Hepatocyte (in vitro differentiated cells): ENCODE measurements around the gene IGSF8. TPM values are rescaled to one million over a fixed set of nuclear protein-coding genes. Genes with fewer than 3 reads are reported as not detected.

ENCODE experiments used
- DNase-seq: peaks from one replicate; pipeline ENCODE4 v3.0.0-alpha.2; 2016; ENCODE audit warnings: low spot score
- H2AFZ ChIP-seq: fragments of 200-600 bp; sonication (generic); 2 replicates; pipeline ENCODE4 v1.6.0; 2016; ENCODE audit warnings: antibody characterized with exemption, mild to moderate bottlenecking
- H3K27ac ChIP-seq: fragments of 200-600 bp; sonication (generic); 2 replicates; pipeline ENCODE4 v1.5.1; 2016; ENCODE audit warnings: mild to moderate bottlenecking
- H3K27me3 ChIP-seq: fragments of 200-600 bp; sonication (generic); 2 replicates; pipeline ENCODE4 v1.6.1; 2016
- H3K36me3 ChIP-seq: fragments of 200-600 bp; sonication (generic); replicated peaks from 2 replicates; pipeline ENCODE4 v1.5.1; 2016; ENCODE audit warnings: low read depth; ENCODE audit not compliant: insufficient read depth
- H3K4me1 ChIP-seq: fragments of 200-600 bp; sonication (generic); 2 replicates; pipeline ENCODE4 v1.5.1; 2016; ENCODE audit warnings: mild to moderate bottlenecking, moderate library complexity; ENCODE audit not compliant: insufficient read depth
- H3K4me2 ChIP-seq: fragments of 200-600 bp; sonication (generic); 2 replicates; pipeline ENCODE4 v1.6.0; 2016
- H3K4me3 ChIP-seq: fragments of 200-600 bp; sonication (generic); 2 replicates; pipeline ENCODE4 v1.5.1; 2016; ENCODE audit warnings: mild to moderate bottlenecking
- H3K79me2 ChIP-seq: fragments of 200-600 bp; sonication (generic); 2 replicates; pipeline ENCODE4 v1.6.0; 2017; ENCODE audit warnings: mild to moderate bottlenecking
- H3K9me2 ChIP-seq: fragments of 200-600 bp; sonication (generic); replicated peaks from 2 replicates; pipeline ENCODE4 v1.6.0; 2017; ENCODE audit warnings: mild to moderate bottlenecking; ENCODE audit not compliant: insufficient read depth
- H3K9me3 ChIP-seq: fragments of 200-600 bp; sonication (generic); 2 replicates; pipeline ENCODE4 v1.5.1; 2016; ENCODE audit warnings: low read depth, mild to moderate bottlenecking
- H4K20me1 ChIP-seq: fragments of 200-600 bp; sonication (generic); 2 replicates; pipeline ENCODE4 v1.6.0; 2016; ENCODE audit warnings: mild to moderate bottlenecking; ENCODE audit not compliant: insufficient read depth, poor library complexity, severe bottlenecking
- EZH2 ChIP-seq: fragments of 200-600 bp; sonication (generic); IDR thresholded peaks from 2 replicates; pipeline ENCODE4 v1.6.1; 2016; ENCODE audit warnings: antibody characterized with exemption, mild to moderate bottlenecking, borderline replicate concordance
- EZH2phosphoT487 ChIP-seq: fragments of 200-600 bp; sonication (generic); IDR thresholded peaks from one replicate; pipeline ENCODE4 v1.6.1; 2018; ENCODE audit warnings: antibody characterized with exemption, mild to moderate bottlenecking, low read depth, moderate library complexity; ENCODE audit not compliant: unreplicated experiment, severe bottlenecking
- WGBS: methylation state at CpG from one replicate; pipeline ENCODE4 v1.1.6; 2016; ENCODE audit warnings: low lambda C conversion rate; ENCODE audit errors: missing lambda C conversion rate; 5-methylcytosine and 5-hydroxymethylcytosine counted together
- polyA plus RNA-seq: library from polyadenylated mRNA; unstranded; fragments of >200 nt; fragmentation: Nextera tagmentation; extraction: Ambion mirVana; gene quantifications from 2 replicates; pipeline ENCODE4 v1.2.1, GENCODE V29; 2016
- total RNA-seq: library from RNA; depleted of rRNA; stranded (reverse); fragments of >200 nt; gene quantifications from 2 replicates; pipeline ENCODE4 v1.2.3, GENCODE V29; 2014
- TF ChIP-seq, protein P1 (sequence below): fragments of 200-600 bp; sonication (generic); IDR thresholded peaks from 2 replicates; pipeline ENCODE4 v1.5.1; 2016; ENCODE audit warnings: antibody characterized with exemption, mild to moderate bottlenecking; ENCODE audit not compliant: poor library complexity

IGSF8 gene
- total and polyA plus RNA-seq, 2 experiments from 2014 or later, result 36.8 to 54.1 TPM

DNA sequence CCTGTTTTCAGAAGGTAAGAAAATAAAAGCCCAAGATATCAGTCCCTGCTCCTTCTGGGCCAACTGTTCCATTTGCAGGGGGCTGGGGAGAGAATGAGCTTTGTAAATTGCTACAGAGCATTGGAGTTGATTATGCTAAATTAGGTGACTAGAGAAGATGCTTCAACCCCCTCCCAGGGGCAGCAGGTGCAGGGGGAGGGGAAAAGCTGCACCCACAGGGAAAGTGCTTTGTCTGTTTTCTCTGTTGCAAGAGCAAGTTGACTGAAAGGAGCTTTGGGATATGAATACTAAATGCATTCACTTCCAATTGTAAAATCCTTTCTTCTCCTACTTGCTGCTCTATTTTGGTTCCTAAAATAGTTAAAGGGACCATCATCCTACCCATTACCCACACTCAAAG, 50.1 kb downstream of the IGSF8 start:
- Histone ChIP-seq H3K79me2 (no peaks in the 10 kb centered on the region), H2AFZ (no peak overlapping the region), H3K9me3 (no peaks in the 10 kb centered on the region), H3K4me1 (peaks cover 4% of the 10 kb centered on the region), H4K20me1 (no peaks in the 10 kb centered on the region), H3K4me3 (no peak overlapping the region), H3K4me2 (no peak overlapping the region), H3K27me3 (peaks cover 24% of the 10 kb centered on the region), H3K9me2 (no peaks in the 10 kb centered on the region), H3K36me3 (no peaks in the 10 kb centered on the region), H3K27ac (no peak overlapping the region)
- TF ChIP-seq, protein P1, sequence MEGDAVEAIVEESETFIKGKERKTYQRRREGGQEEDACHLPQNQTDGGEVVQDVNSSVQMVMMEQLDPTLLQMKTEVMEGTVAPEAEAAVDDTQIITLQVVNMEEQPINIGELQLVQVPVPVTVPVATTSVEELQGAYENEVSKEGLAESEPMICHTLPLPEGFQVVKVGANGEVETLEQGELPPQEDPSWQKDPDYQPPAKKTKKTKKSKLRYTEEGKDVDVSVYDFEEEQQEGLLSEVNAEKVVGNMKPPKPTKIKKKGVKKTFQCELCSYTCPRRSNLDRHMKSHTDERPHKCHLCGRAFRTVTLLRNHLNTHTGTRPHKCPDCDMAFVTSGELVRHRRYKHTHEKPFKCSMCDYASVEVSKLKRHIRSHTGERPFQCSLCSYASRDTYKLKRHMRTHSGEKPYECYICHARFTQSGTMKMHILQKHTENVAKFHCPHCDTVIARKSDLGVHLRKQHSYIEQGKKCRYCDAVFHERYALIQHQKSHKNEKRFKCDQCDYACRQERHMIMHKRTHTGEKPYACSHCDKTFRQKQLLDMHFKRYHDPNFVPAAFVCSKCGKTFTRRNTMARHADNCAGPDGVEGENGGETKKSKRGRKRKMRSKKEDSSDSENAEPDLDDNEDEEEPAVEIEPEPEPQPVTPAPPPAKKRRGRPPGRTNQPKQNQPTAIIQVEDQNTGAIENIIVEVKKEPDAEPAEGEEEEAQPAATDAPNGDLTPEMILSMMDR, result no peak
- DNase-seq, result no peak

DNA sequence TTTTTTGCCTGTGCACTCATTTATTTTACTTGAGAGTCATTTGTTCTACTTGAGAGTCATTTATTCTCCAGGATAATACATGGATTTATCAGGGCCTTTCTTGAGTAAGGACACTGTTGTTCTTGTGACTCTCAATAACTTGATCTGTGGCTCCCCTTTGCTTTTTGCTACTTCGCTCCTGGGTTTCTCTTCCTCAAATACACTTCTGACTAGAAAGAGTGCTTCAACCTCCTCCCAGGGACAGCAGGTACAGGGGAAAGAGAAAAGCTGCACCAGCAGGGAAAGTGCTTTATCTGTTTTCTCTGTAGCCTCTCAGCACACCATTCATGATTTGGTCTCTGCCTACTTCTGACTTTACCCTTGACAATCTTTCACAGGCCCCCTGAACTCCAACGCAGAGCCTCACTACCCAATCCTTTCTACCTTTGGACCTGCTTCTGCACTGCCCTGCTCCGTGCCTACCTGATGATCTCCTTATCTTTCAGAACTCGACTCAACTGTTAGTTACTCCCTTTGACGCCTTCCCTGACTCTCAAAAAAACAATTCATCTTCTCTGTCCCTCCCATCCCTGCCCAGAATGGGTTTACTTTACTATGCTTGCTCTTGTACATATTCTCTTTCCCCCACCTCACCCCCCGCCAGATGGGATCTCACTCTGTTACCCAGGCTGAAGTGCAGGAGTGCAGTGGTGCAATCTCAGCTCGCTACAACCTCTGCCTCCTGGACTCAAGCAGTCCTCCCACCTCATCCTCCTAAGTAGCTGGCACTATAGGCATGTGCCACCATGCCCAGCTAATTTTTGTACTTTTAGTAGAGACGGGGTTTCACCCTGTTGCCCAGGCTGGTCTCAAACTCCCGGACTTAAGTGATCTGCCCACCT, 51.1 kb downstream of the IGSF8 start:
- Histone ChIP-seq H3K4me3 (no peak overlapping the region), H3K9me3 (no peaks in the 10 kb centered on the region), H3K27me3 (peaks cover 16% of the 10 kb centered on the region), H3K9me2 (no peaks in the 10 kb centered on the region), H4K20me1 (no peaks in the 10 kb centered on the region), H3K4me2 (peak overlapping the region; percentile 62), H3K79me2 (no peaks in the 10 kb centered on the region), H3K4me1 (peaks cover 4% of the 10 kb centered on the region), H2AFZ (no peak overlapping the region), H3K36me3 (no peaks in the 10 kb centered on the region), H3K27ac (no peak overlapping the region)
- TF ChIP-seq EZH2phosphoT487, result no peak
- no peak for TF ChIP-seq EZH2
- TF ChIP-seq, protein P1, result no peak
- no peak for DNase-seq
- 69% methylated on average over 9 of the region's 9 CpGs for WGBS

DNA sequence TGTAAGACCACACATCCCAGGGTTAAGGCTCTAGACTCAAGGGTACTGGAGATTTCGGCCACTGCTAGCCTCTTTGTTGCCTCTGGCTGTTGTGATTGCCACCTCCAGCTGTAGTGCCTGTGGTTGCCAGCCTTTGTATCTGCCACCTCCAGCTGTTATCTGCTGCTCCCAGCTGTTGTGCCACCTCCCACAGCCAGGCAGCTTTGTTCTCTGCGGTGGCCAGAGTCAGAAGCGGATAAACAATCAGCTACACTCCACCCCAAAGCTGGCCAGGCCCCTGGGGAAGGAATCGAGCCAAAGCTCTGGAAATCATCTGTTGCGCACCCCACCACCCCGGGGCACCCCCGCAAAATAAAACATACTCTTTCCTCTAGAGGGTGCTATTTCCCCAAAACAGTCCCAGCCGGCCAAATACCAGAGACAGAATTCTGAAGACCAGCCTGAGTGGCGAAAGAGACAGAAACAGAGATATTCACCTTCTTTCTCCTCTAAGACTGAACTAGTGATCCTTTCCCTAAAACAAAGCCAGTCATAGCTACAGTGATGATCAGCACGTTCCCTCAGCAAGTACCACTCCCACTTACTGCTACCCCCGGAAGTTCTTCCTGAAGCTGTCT, 51.8 kb downstream of the IGSF8 start:
- Histone ChIP-seq H2AFZ (no peak overlapping the region), H3K36me3 (no peaks in the 10 kb centered on the region), H3K27me3 (peaks cover 9% of the 10 kb centered on the region), H3K4me2 (peak overlapping the region; percentile 62), H3K9me2 (no peaks in the 10 kb centered on the region), H3K9me3 (no peaks in the 10 kb centered on the region), H3K4me1 (peaks cover 4% of the 10 kb centered on the region), H3K79me2 (no peaks in the 10 kb centered on the region), H3K27ac (no peak overlapping the region), H3K4me3 (no peak overlapping the region), H4K20me1 (no peaks in the 10 kb centered on the region)
- peak; percentile 48 for DNase-seq
- 10% methylated on average over 11 of the region's 11 CpGs for WGBS
- TF ChIP-seq EZH2phosphoT487 (no peak), EZH2 (no peak)
- TF ChIP-seq, protein P1, result peak; percentile 74
